GM23248 (cell line): ENCODE measurements around the gene SPINT2.

ENCODE experiments used
- EZH2 ChIP-seq: fragments of 200-600 bp; sonication (generic); IDR thresholded peaks from 2 replicates; pipeline ENCODE4 v1.6.1; 2018; ENCODE audit warnings: antibody characterized with exemption, mild to moderate bottlenecking; ENCODE audit not compliant: insufficient read depth, poor library complexity, severe bottlenecking
- EZH2phosphoT487 ChIP-seq: fragments of 200-600 bp; sonication (generic); IDR thresholded peaks from 2 replicates; pipeline ENCODE4 v1.6.1; 2018; ENCODE audit warnings: antibody characterized with exemption, moderate library complexity, mild to moderate bottlenecking, low read depth; ENCODE audit not compliant: insufficient read depth

DNA sequence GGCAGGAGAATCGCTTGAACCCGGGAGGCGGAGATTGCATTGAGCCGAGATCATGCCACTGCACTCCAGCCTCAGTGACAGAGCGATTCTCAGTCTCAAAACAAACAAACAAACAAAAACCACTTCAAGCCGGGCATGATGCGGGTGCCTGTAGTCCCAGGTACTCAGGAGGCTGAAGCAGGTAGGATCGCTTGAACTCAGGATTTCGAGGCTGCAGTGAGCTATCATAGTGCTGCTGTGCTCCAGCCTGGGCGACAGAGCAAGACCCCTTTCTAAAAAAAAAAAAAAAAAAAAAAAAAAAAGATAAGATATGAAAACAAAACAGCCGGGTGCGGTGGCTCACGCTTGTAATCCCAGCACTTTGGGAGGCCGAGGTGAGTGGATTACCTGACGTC lies 21.1 kb upstream of the SPINT2 start:
- TF ChIP-seq EZH2 (no peak), EZH2phosphoT487 (no peak)
